Measurements from ENCODE around the gene MKRN1.

DNA sequence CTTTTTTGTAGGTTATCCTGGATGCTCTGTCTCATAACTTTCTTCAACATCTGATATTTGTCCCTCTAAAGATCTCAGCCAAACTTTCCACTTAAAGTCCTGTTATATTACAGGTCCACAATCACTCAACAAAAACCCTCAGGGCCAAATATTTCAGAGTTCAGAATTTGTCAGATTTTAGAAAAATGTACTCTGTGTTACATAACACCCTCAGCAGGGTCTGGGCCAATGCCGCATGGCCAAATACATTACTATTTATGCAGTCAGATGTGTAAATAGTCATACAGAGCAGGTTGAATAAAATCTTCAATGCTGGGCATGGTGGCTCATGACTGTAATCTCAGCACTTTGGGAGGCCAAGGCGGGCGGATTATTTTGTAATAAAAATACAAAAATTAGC, 63.9 kb downstream of the MKRN1 start:
- TF ChIP-seq, protein P1, sequence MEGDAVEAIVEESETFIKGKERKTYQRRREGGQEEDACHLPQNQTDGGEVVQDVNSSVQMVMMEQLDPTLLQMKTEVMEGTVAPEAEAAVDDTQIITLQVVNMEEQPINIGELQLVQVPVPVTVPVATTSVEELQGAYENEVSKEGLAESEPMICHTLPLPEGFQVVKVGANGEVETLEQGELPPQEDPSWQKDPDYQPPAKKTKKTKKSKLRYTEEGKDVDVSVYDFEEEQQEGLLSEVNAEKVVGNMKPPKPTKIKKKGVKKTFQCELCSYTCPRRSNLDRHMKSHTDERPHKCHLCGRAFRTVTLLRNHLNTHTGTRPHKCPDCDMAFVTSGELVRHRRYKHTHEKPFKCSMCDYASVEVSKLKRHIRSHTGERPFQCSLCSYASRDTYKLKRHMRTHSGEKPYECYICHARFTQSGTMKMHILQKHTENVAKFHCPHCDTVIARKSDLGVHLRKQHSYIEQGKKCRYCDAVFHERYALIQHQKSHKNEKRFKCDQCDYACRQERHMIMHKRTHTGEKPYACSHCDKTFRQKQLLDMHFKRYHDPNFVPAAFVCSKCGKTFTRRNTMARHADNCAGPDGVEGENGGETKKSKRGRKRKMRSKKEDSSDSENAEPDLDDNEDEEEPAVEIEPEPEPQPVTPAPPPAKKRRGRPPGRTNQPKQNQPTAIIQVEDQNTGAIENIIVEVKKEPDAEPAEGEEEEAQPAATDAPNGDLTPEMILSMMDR (IDR thresholded peaks at IDR 0.05) = no peak
- TF ChIP-seq POLR2A (IDR thresholded peaks at IDR 0.05; ENCODE audit: low read depth) = no peak

Measured in esophagus muscularis mucosa (tissue), 3 donors.